Measurements from ENCODE around the gene PCED1B. TPM values are rescaled to one million over a fixed set of nuclear protein-coding genes. Genes with fewer than 3 reads are reported as not detected.

Gene PCED1B
- total and polyA plus RNA-seq, 8 donors, result 0.60 to 8.1 (median 1.3) TPM

- H3K9me3 ChIP-seq, result no peaks in the 10 kb centered on the region
- no peak overlapping the region for H3K4me3 ChIP-seq
- H3K27ac ChIP-seq, result no peak overlapping the region
- DNase-seq (no peak), ATAC-seq (peak; percentile 6)
- H3K4me1 ChIP-seq, result peaks cover 16 to 27% of the 10 kb centered on the region in 2 donors
- no peak for TF ChIP-seq CTCF (IDR thresholded peaks at IDR 0.05)
- no peaks in the 10 kb centered on the region for H3K27me3 ChIP-seq
- no peaks in the 10 kb centered on the region for H3K36me3 ChIP-seq
- intact Hi-C loops (cut with DNase I), result no loop called here
Observed at GRCh38 chr12:47280543-47281300, 201.3 kb downstream of the PCED1B start.

- no peaks in the 10 kb centered on the region for H3K9me3 ChIP-seq
- H3K4me1 ChIP-seq, result peaks cover 14 to 19% of the 10 kb centered on the region in 2 donors
- no peak for TF ChIP-seq CTCF (IDR thresholded peaks at IDR 0.05)
- no peak overlapping the region for H3K4me3 ChIP-seq
- H3K36me3 ChIP-seq, result no peaks in the 10 kb centered on the region
- intact Hi-C loops (cut with DNase I), result no loop called here
- no peak overlapping the region for H3K27ac ChIP-seq
- DNase-seq (peak in 2 of 4 donors; percentile 42 to 66), ATAC-seq (no peak)
- H3K27me3 ChIP-seq, result no peaks in the 10 kb centered on the region
Observed at GRCh38 chr12:47281667-47282171, 202.3 kb downstream of the PCED1B start.

- Histone ChIP-seq H3K4me3 (no peak overlapping the region), H3K36me3 (no peaks in the 10 kb centered on the region), H3K4me1 (peaks cover 9 to 14% of the 10 kb centered on the region in 2 donors), H3K27me3 (no peaks in the 10 kb centered on the region), H3K27ac (no peak overlapping the region), H3K9me3 (no peaks in the 10 kb centered on the region)
- DNase-seq (no peak), ATAC-seq (no peak)
- intact Hi-C loops (cut with DNase I), result no loop called here
- no peak for TF ChIP-seq CTCF (IDR thresholded peaks at IDR 0.05)
Observed at GRCh38 chr12:47282206-47282605, 202.8 kb downstream of the PCED1B start.

Small RNA genes within 50 kb of the gene (microRNA-seq; reads per million reads assigned to microRNA genes)
- gene MIR4698, result 0 to 0.17 reads per million in 2 donors

Other genes with a start within 250 kb of the PCED1B start
- 10 to 100 TPM; 15.4 to 17.6 TPM for gene AMIGO2, start 338 bp downstream of the PCED1B start, total RNA-seq
- gene AMIGO2, start 338 bp downstream of the PCED1B start, polyA plus RNA-seq (ENCODE audit: insufficient read length in 6 of 6), result 1 to 10 TPM; 2.4 to 3.4 (median 3.0) TPM